DMS79 treated with DMSO at 0.1 percent for 48 hours (cell line): ENCODE measurements around the gene RPS15.

Source experiments
- DNase-seq: peaks from one replicate; lab custom pipeline; 2025; lab: John Stamatoyannopoulos, UW

The RPS15 gene

GRCh38 chr19:1453525-1454364 is 15.5 kb downstream of the RPS15 start:
- no peak for DNase-seq

GRCh38 chr19:1455002-1455335 is 16.8 kb downstream of the RPS15 start:
- no peak for DNase-seq

GRCh38 chr19:1455336-1456120 is 17.3 kb downstream of the RPS15 start:
- DNase-seq, result no peak

GRCh38 chr19:1456121-1456900 is 18.1 kb downstream of the RPS15 start:
- no peak for DNase-seq

- no peak for DNase-seq
Observed at GRCh38 chr19:1457031-1457739, 19.0 kb downstream of the RPS15 start.

- DNase-seq, result no peak
Observed at GRCh38 chr19:1457892-1458291, 19.7 kb downstream of the RPS15 start.

GRCh38 chr19:1459479-1459878 is 21.3 kb downstream of the RPS15 start:
- no peak for DNase-seq

GRCh38 chr19:1460033-1460995 is 22.1 kb downstream of the RPS15 start:
- no peak for DNase-seq

- no peak for DNase-seq
Observed at GRCh38 chr19:1461862-1462261, 23.7 kb downstream of the RPS15 start.

GRCh38 chr19:1465191-1466016 is 27.2 kb downstream of the RPS15 start:
- no peak for DNase-seq

GRCh38 chr19:1466018-1466460 is 27.8 kb downstream of the RPS15 start:
- no peak for DNase-seq

GRCh38 chr19:1466461-1467214 is 28.4 kb downstream of the RPS15 start:
- DNase-seq, result no peak

GRCh38 chr19:1467215-1467489 is 29.0 kb downstream of the RPS15 start:
- DNase-seq, result no peak

GRCh38 chr19:1467490-1468273 is 29.5 kb downstream of the RPS15 start:
- no peak for DNase-seq

GRCh38 chr19:1468274-1468820 is 30.2 kb downstream of the RPS15 start:
- DNase-seq, result no peak

- DNase-seq, result no peak
Observed at GRCh38 chr19:1468821-1469254, 30.6 kb downstream of the RPS15 start.

- DNase-seq, result no peak
Observed at GRCh38 chr19:1469255-1470054, 31.3 kb downstream of the RPS15 start.

- no peak for DNase-seq
Observed at GRCh38 chr19:1470055-1470304, 31.8 kb downstream of the RPS15 start.
